Measurements from ENCODE around the gene MLYCD. TPM values are rescaled to one million over a fixed set of nuclear protein-coding genes. Genes with fewer than 3 reads are reported as not detected.

MLYCD gene
- polyA plus RNA-seq, 1 donor from 2014 or later = 2.4 TPM

GRCh38 chr16:83958137-83958845 is 59.4 kb downstream of the MLYCD start:
- TF ChIP-seq TAF1 (IDR thresholded peaks at IDR 0.05; ENCODE audit: low read depth) = no peak
- TF ChIP-seq RAD21 (conservative IDR thresholded peaks at IDR 0.05) = no peak
- no peak for TF ChIP-seq EP300 (conservative IDR thresholded peaks at IDR 0.05; ENCODE audit: poor library complexity, severe bottlenecking)
- no peak for TF ChIP-seq SMC3 (conservative IDR thresholded peaks at IDR 0.05; ENCODE audit: poor library complexity)
- TF ChIP-seq EZH2 (IDR thresholded peaks at IDR 0.05; ENCODE audit: borderline replicate concordance, insufficient read depth, low read length, poor library complexity, severe bottlenecking) = no peak

GRCh38 chr16:83958846-83959565 is 60.1 kb downstream of the MLYCD start:
- H2AFZ ChIP-seq (ENCODE audit: low read depth, low read length) = no peak overlapping the region
- no peak overlapping the region for H3K4me3 ChIP-seq (ENCODE audit: low read length)
- TF ChIP-seq CTCF (IDR thresholded peaks at IDR 0.05; ENCODE audit: poor library complexity, severe bottlenecking) (no peak), MXI1 (conservative IDR thresholded peaks at IDR 0.05; ENCODE audit: poor library complexity, severe bottlenecking) (no peak), SMC3 (conservative IDR thresholded peaks at IDR 0.05; ENCODE audit: poor library complexity) (no peak), EP300 (conservative IDR thresholded peaks at IDR 0.05; ENCODE audit: poor library complexity, severe bottlenecking) (no peak), TAF1 (IDR thresholded peaks at IDR 0.05; ENCODE audit: low read depth) (no peak), EZH2 (IDR thresholded peaks at IDR 0.05; ENCODE audit: borderline replicate concordance, insufficient read depth, low read length, poor library complexity, severe bottlenecking) (no peak), RAD21 (conservative IDR thresholded peaks at IDR 0.05) (no peak), POLR2AphosphoS5 (IDR thresholded peaks at IDR 0.05) (no peak)
- TF ChIP-seq, protein P1, sequence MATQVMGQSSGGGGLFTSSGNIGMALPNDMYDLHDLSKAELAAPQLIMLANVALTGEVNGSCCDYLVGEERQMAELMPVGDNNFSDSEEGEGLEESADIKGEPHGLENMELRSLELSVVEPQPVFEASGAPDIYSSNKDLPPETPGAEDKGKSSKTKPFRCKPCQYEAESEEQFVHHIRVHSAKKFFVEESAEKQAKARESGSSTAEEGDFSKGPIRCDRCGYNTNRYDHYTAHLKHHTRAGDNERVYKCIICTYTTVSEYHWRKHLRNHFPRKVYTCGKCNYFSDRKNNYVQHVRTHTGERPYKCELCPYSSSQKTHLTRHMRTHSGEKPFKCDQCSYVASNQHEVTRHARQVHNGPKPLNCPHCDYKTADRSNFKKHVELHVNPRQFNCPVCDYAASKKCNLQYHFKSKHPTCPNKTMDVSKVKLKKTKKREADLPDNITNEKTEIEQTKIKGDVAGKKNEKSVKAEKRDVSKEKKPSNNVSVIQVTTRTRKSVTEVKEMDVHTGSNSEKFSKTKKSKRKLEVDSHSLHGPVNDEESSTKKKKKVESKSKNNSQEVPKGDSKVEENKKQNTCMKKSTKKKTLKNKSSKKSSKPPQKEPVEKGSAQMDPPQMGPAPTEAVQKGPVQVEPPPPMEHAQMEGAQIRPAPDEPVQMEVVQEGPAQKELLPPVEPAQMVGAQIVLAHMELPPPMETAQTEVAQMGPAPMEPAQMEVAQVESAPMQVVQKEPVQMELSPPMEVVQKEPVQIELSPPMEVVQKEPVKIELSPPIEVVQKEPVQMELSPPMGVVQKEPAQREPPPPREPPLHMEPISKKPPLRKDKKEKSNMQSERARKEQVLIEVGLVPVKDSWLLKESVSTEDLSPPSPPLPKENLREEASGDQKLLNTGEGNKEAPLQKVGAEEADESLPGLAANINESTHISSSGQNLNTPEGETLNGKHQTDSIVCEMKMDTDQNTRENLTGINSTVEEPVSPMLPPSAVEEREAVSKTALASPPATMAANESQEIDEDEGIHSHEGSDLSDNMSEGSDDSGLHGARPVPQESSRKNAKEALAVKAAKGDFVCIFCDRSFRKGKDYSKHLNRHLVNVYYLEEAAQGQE (IDR thresholded peaks at IDR 0.05; ENCODE audit: borderline replicate concordance) = no peak
- no peaks in the 10 kb centered on the region for H3K36me3 ChIP-seq (ENCODE audit: insufficient read depth, low read length)
- H3K4me2 ChIP-seq (ENCODE audit: low read length) = no peak overlapping the region
- H3K27me3 ChIP-seq (ENCODE audit: insufficient read depth, low read depth, low read length) = no peaks in the 10 kb centered on the region
- no peaks in the 10 kb centered on the region for H3K9me2 ChIP-seq (ENCODE audit: insufficient read depth, low read length)
- H3K27ac ChIP-seq (ENCODE audit: low read length) = no peak overlapping the region
- H3K9me3 ChIP-seq (ENCODE audit: low read length) = no peaks in the 10 kb centered on the region
- H3K9ac ChIP-seq (ENCODE audit: low read length) = no peak overlapping the region
- no peaks in the 10 kb centered on the region for H4K20me1 ChIP-seq (ENCODE audit: insufficient read depth)
- no peaks in the 10 kb centered on the region for H3K79me2 ChIP-seq (replicated peaks; ENCODE audit: insufficient read depth, low read length)
- no peaks in the 10 kb centered on the region for H3F3A ChIP-seq (ENCODE audit: insufficient read depth, low read length, poor library complexity, severe bottlenecking)

More at GRCh38 chr16:83958137-83958845, 59.4 kb downstream of the MLYCD start:
- Histone ChIP-seq H3K9me3 (ENCODE audit: low read length) (no peaks in the 10 kb centered on the region), H3K79me2 (replicated peaks; ENCODE audit: insufficient read depth, low read length) (no peaks in the 10 kb centered on the region), H3F3A (ENCODE audit: insufficient read depth, low read length, poor library complexity, severe bottlenecking) (no peaks in the 10 kb centered on the region), H3K9ac (ENCODE audit: low read length) (no peak overlapping the region), H3K36me3 (ENCODE audit: insufficient read depth, low read length) (no peaks in the 10 kb centered on the region), H3K27me3 (ENCODE audit: insufficient read depth, low read depth, low read length) (no peaks in the 10 kb centered on the region), H2AFZ (ENCODE audit: low read depth, low read length) (no peak overlapping the region), H3K27ac (ENCODE audit: low read length) (no peak overlapping the region), H3K4me2 (ENCODE audit: low read length) (no peak overlapping the region), H3K9me2 (ENCODE audit: insufficient read depth, low read length) (no peaks in the 10 kb centered on the region), H4K20me1 (ENCODE audit: insufficient read depth) (no peaks in the 10 kb centered on the region), H3K4me3 (ENCODE audit: low read length) (no peak overlapping the region)

Measured in neural cell (in vitro differentiated cells).